Measurements from ENCODE around the gene BRAP.
A peak's percentile ranks its signal among the peaks of the same experiment; 100 is the strongest.

DNA sequence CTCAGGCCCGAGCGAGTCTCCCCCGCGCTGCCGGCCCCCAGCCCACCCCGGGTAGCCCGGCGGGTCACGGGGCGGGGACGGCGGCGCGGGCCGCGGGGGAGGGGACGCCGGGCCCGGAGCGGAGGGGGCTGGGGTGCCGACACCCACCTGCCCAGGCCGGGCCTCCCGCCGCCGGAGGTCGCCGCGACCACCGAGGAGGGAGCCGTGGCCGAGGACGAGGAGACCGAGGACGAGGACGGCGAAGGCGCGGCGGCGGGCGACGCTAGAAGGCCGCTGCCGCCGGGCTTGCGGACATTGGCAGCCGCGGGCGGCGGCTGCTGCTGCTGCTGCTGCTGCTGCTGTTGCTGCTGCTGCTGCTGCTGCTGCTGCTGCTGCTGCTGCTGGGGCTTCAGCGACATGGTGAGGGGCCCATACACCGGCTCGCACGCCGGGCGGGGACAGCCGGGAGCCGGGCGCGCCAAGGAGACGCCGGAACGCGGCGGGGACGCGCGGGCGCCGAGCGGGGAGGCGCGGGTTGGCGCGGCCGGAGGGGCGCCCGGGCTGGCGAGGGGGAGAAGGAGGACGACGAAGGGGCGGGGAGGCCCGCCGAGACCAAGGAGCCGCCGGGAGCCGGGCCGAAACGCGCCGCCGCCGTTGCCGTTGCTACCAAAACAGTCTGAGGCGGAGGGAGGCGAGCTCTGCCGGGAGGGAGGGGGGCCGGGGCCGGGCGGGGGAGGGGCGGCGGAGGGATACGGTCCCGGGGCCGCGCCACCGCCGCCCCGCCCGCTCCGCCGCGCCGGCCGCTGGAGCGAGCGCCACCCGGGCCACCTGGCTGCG is 86.9 kb downstream of the BRAP start, which contains the start of gene ATXN2:
- TF ChIP-seq EP300 (IDR thresholded peaks at IDR 0.05), result no peak
- peak in 1 of 2 donors; percentile 4 for TF ChIP-seq POLR2A (IDR thresholded peaks at IDR 0.05)
